Endothelial cell of umbilical vein (primary cell): ENCODE measurements around the gene KHNYN. TPM values are rescaled to one million over a fixed set of nuclear protein-coding genes. Genes with fewer than 3 reads are reported as not detected.

Experiments used
- BruUV-seq: library from RNA; stranded (reverse); fragments of 400-500 nt; replicated peaks from 2 replicates; lab custom pipeline; 2021; lab: Mats Ljungman, UMichigan
- CTCF ChIA-PET: fragments of 300-600, 350-600 bp; sonication (Branson Sonifier 250); formaldehyde crosslinking; loops from one replicate; lab custom pipeline; 2021; ENCODE audit warnings: antibody characterized with exemption, inconsistent platforms; lab: Charles Lee
- POLR2A ChIA-PET: fragments of 300-600, 350-600 bp; sonication (Branson Sonifier 250); formaldehyde crosslinking; loops from one replicate; lab custom pipeline; 2021; ENCODE audit warnings: antibody characterized with exemption, inconsistent platforms; lab: Charles Lee
- DNase-seq: peaks from one replicate; pipeline ENCODE4 v3.0.0-alpha.2; 2011; ENCODE audit warnings: low read depth, low spot score
- FAIRE-seq: peaks from 2 replicates; lab custom pipeline; 2011; peaks lifted over from hg19 to GRCh38; lab: Jason Lieb, UNC
- H2AFZ ChIP-seq: 2 replicates; pipeline ENCODE4 v1.6.0; 2012; ENCODE audit warnings: low read depth, low read length, control low read depth, inconsistent platforms
- H3K27ac ChIP-seq: 2 replicates; pipeline ENCODE4 v1.5.1; 2011; ENCODE audit warnings: low read depth, mild to moderate bottlenecking, control low read depth, low read length, moderate library complexity; ENCODE audit not compliant: insufficient read depth
- H3K27me3 ChIP-seq, 2 experiments: 2 replicates each; pipeline versions ENCODE4 v1.6.0 to v1.6.1; 2011; ENCODE audit warnings: low read length in 2 of 2, mixed read lengths in 1 of 2; ENCODE audit not compliant: control insufficient read depth in 2 of 2, insufficient read depth in 2 of 2
- H3K36me3 ChIP-seq, 2 experiments: 2 replicates in 1 of 2; 3 replicates in 1 of 2; pipeline ENCODE4 v1.5.1; 2011; ENCODE audit warnings: low read length in 2 of 2, mild to moderate bottlenecking in 1 of 2, moderate library complexity in 1 of 2; ENCODE audit not compliant: control insufficient read depth in 2 of 2, insufficient read depth in 2 of 2; ENCODE audit errors: extremely low read depth in 1 of 2
- H3K4me1 ChIP-seq: 3 replicates; pipeline ENCODE4 v1.5.1; 2011; ENCODE audit warnings: mild to moderate bottlenecking, low read length; ENCODE audit not compliant: control insufficient read depth, insufficient read depth; ENCODE audit errors: extremely low read depth
- H3K4me2 ChIP-seq: 2 replicates; pipeline ENCODE4 v1.6.1; 2011; ENCODE audit warnings: low read length, control low read depth, mixed read lengths; ENCODE audit not compliant: insufficient read depth
- H3K4me3 ChIP-seq, 3 experiments: fragments of 200-600 bp in 1 of 3; sonication (generic), shearing (Covaris generic) in 1 of 3; replicated peaks in 1 of 3; 2 replicates each; pipeline ENCODE4 v1.5.1; 2011 to 2016; ENCODE audit warnings: control low read depth in 3 of 3, low read length in 3 of 3, mild to moderate bottlenecking in 2 of 3, inconsistent platforms in 1 of 3, low read depth in 1 of 3, moderate library complexity in 1 of 3; ENCODE audit not compliant: insufficient read depth in 1 of 3
- H3K79me2 ChIP-seq: 2 replicates; pipeline ENCODE4 v1.6.0; 2012; ENCODE audit warnings: low read length, inconsistent platforms; ENCODE audit not compliant: control insufficient read depth, insufficient read depth
- H3K9ac ChIP-seq: replicated peaks from 2 replicates; pipeline ENCODE3; 2011; ENCODE audit warnings: low read length, control low read depth; ENCODE audit not compliant: insufficient read depth; ENCODE audit errors: extremely low read depth
- H3K9me1 ChIP-seq: replicated peaks from 3 replicates; pipeline ENCODE4 v1.6.0; 2011; ENCODE audit warnings: mild to moderate bottlenecking, low read length; ENCODE audit not compliant: control insufficient read depth, insufficient read depth; ENCODE audit errors: extremely low read depth
- H3K9me3 ChIP-seq: replicated peaks from 2 replicates; pipeline ENCODE4 v1.5.1; 2012; ENCODE audit warnings: low read length, inconsistent platforms; ENCODE audit not compliant: control insufficient read depth, insufficient read depth
- H4K20me1 ChIP-seq: replicated peaks from 2 replicates; pipeline ENCODE3; 2011; ENCODE audit warnings: mild to moderate bottlenecking, low read length; ENCODE audit not compliant: control insufficient read depth, insufficient read depth; ENCODE audit errors: extremely low read depth
- CTCF ChIP-seq, 2 donors: IDR thresholded peaks; 1 replicate in 1 of 2; 2 replicates in 1 of 2; pipeline ENCODE4 v1.5.1; 2011; ENCODE audit warnings: low read length in 2 of 2, mild to moderate bottlenecking in 2 of 2, moderate library complexity in 2 of 2, control low read depth in 1 of 2, inconsistent platforms in 1 of 2, low read depth in 1 of 2; ENCODE audit not compliant: insufficient read depth in 1 of 2; ENCODE audit errors: extremely low read depth in 1 of 2
- EZH2 ChIP-seq: IDR thresholded peaks from 2 replicates; pipeline ENCODE4 v1.6.1; 2012; ENCODE audit warnings: borderline replicate concordance, low read depth, mild to moderate bottlenecking, moderate library complexity, low read length, inconsistent platforms; ENCODE audit not compliant: severe bottlenecking
- FOS ChIP-seq: IDR thresholded peaks from 2 replicates; pipeline ENCODE4 v1.6.1; 2011; ENCODE audit warnings: mild to moderate bottlenecking, low read length, moderate library complexity, borderline replicate concordance; ENCODE audit not compliant: insufficient read depth
- GATA2 ChIP-seq: IDR thresholded peaks from 2 replicates; pipeline ENCODE4 v1.7.0; 2011; ENCODE audit warnings: low read depth, mild to moderate bottlenecking, moderate library complexity, mixed read lengths, low read length; ENCODE audit not compliant: insufficient read length, insufficient read depth
- JUN ChIP-seq: IDR thresholded peaks from 2 replicates; pipeline ENCODE4 v1.6.1; 2011; ENCODE audit warnings: borderline replicate concordance, low read depth; ENCODE audit not compliant: insufficient read length, insufficient read depth
- MYC ChIP-seq: IDR thresholded peaks from one replicate; pipeline ENCODE4 v1.6.1; 2011; ENCODE audit warnings: mild to moderate bottlenecking, low read depth, low read length
- POLR2A ChIP-seq: IDR thresholded peaks from 2 replicates; pipeline ENCODE4 v1.6.1; 2012; ENCODE audit warnings: low read depth, mild to moderate bottlenecking, control low read depth, low read length
- POLR2AphosphoS5 ChIP-seq: IDR thresholded peaks from 2 replicates; pipeline ENCODE4 v1.6.1; 2012; ENCODE audit warnings: low read depth, mild to moderate bottlenecking, control low read depth, low read length, moderate library complexity; ENCODE audit not compliant: insufficient read depth
- dilution Hi-C: fragments of 300-500 bp; cut with MboI; formaldehyde crosslinking; loops from one replicate; pipeline ENCODE4 v1.15.0; 2019; ENCODE audit warnings: low sequenced_read_pairs; ENCODE audit not compliant: extremely low pct_ligation_motif_present
- intact Hi-C: fragments of 100-400 bp; cut with micrococcal nuclease; formaldehyde crosslinking; loops from one replicate; pipeline ENCODE4 v1.10.0; 2022
- polyA plus RNA-seq, 4 experiments: library from polyadenylated mRNA; depleted of rRNA in 3 of 4; stranded (reverse) in 3 of 4; unstranded in 1 of 4; fragments of >200 nt; gene quantifications; 2 replicates each; pipeline versions ENCODE4 v1.2.1 to v1.2.3, GENCODE V29; 2011 to 2012; ENCODE audit warnings: missing spikeins in 1 of 4
- total RNA-seq: library from RNA; stranded (reverse); gene quantifications from 2 replicates; pipeline ENCODE4 v1.2.3, GENCODE V29; 2021
- TF ChIP-seq, protein P1 (sequence below): IDR thresholded peaks from 2 replicates; pipeline ENCODE4 v1.6.1; 2011; ENCODE audit not compliant: insufficient read depth, insufficient read length

The KHNYN gene
- total and polyA plus RNA-seq, 2 donors (not counting 3 experiments of a cell fraction or from before 2014, with no cell fraction given) = 25.4 to 63.3 TPM

DNA sequence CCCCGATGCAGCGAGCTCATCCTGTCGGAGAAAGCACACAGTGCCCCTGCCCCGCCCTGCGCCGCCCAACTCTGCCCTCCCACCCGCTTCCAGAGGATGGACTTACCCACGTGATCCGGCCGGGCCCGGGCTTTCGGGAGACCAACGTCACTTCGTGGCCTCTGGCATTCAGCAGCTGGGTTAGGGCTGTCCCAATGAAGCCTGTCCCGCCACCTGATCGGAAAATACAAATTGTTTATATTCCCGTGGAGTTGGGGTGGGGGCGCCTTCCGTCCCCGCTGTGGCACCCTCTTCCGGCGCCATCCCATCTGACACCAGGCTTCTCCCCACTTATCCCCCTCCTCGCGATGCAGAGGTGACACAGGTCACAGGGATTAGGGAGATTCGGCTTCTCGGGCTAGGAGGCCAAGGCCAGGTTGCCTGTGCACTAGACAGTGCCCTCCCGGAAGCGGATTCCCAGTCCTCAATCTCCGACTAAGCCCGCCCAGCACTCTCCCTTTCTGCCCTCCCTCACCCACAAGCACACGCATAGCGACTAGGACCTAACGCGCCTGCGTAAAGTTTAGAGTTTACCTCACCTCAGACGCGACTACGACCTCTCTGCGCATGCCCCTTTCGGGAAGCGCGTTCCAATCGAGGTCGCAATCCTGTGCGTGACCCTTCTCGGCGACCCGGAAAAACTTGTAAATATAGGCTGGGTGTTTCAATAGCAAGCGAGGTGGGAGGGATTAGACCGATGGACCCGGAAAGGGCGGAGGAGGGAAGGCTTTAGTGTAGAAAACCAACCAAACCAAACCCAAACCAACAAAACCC lies 12.7 kb downstream of the KHNYN start, which contains the start of gene SDR39U1:
SDR39U1 (minus strand) TSS at position 537 of the 813 bp plus-strand sequence; CDS start at position 530, 7 bp downstream.
- Histone ChIP-seq H4K20me1 (no peaks in the 10 kb centered on the region), H3K79me2 (peaks cover 2% of the 10 kb centered on the region), H3K27me3 (no peaks in the 10 kb centered on the region), H3K27ac (peak within 1 kb of the TSS; percentile 98), H3K4me2 (peak within 1 kb of the TSS; percentile 94), H3K9me1 (no peaks in the 10 kb centered on the region), H3K36me3 (peaks cover 7 to 19% of the 10 kb centered on the region in 2 experiments), H2AFZ (peak within 1 kb of the TSS; percentile 51), H3K4me1 (peaks cover 25% of the 10 kb centered on the region), H3K9me3 (no peaks in the 10 kb centered on the region), H3K4me3 (peak within 1 kb of the TSS; percentile 74 to 88 (median 76)), H3K9ac (peak within 1 kb of the TSS; percentile 97)
- peak; percentile 97 for FAIRE-seq
- TF ChIP-seq POLR2A = peak; percentile 74
- peak; percentile 43 for TF ChIP-seq POLR2AphosphoS5
- no peak for TF ChIP-seq CTCF (IDR thresholded peaks at IDR 0.05; ENCODE audit: extremely low read depth in 1 of 2, insufficient read depth in 1 of 2, low read depth in 1 of 2, low read length in 2 of 2)
- TF ChIP-seq JUN = no peak
- TF ChIP-seq, protein P1, sequence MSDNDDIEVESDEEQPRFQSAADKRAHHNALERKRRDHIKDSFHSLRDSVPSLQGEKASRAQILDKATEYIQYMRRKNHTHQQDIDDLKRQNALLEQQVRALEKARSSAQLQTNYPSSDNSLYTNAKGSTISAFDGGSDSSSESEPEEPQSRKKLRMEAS = peak; percentile 76
- TF ChIP-seq EZH2 = no peak
- no peak for TF ChIP-seq MYC
- no peak for TF ChIP-seq GATA2
- TF ChIP-seq FOS = no peak
- DNase-seq = peak; percentile 99
- ChIA-PET POLR2A (interaction anchor here (0.5 to 1.5 kb wide), 4 partner anchors 10 to 354 kb away, joined by 3 to 5 read pairs (median 4); partner anchors contain the start of genes CBLN3 and KHNYN), CTCF (interaction anchor here (1.1 to 2.2 kb wide), 6 partner anchors 11 to 146 kb away, joined by 3 to 31 read pairs (median 8); no protein-coding TSS in a partner anchor)
- intact Hi-C loops (loop anchor here (10.0 kb wide), 1 partner anchor 952 kb away; no protein-coding TSS in a partner anchor), dilution Hi-C loops (no loop called here)
- BruUV-seq = no TSS peak
